ENCODE results near the gene NRP2.

Gene NRP2

GRCh38 chr2:205759732-205760131 lies 77.4 kb downstream of the NRP2 start:
- TF ChIP-seq MAX (IDR thresholded peaks at IDR 0.05) (no peak), TAF1 (IDR thresholded peaks at IDR 0.05; ENCODE audit: low read depth) (no peak), RAD21 (IDR thresholded peaks at IDR 0.05; ENCODE audit: low read depth) (no peak), EP300 (IDR thresholded peaks at IDR 0.05; ENCODE audit: borderline replicate concordance) (no peak), USF1 (IDR thresholded peaks at IDR 0.05) (no peak), CEBPB (IDR thresholded peaks at IDR 0.05) (no peak), ZBTB7A (IDR thresholded peaks at IDR 0.05; ENCODE audit: low read depth) (no peak), FOXM1 (IDR thresholded peaks at IDR 0.05; ENCODE audit: borderline replicate concordance, low read depth) (no peak), YY1 (IDR thresholded peaks at IDR 0.05; ENCODE audit: low read depth) (no peak), CREB1 (IDR thresholded peaks at IDR 0.05; ENCODE audit: low read depth) (no peak), TEAD4 (IDR thresholded peaks at IDR 0.05) (no peak), EGR1 (IDR thresholded peaks at IDR 0.05) (no peak), REST (IDR thresholded peaks at IDR 0.05; ENCODE audit: low read depth) (no peak), TCF12 (IDR thresholded peaks at IDR 0.05; ENCODE audit: low read depth) (no peak), NFIC (IDR thresholded peaks at IDR 0.05) (no peak)

DNA sequence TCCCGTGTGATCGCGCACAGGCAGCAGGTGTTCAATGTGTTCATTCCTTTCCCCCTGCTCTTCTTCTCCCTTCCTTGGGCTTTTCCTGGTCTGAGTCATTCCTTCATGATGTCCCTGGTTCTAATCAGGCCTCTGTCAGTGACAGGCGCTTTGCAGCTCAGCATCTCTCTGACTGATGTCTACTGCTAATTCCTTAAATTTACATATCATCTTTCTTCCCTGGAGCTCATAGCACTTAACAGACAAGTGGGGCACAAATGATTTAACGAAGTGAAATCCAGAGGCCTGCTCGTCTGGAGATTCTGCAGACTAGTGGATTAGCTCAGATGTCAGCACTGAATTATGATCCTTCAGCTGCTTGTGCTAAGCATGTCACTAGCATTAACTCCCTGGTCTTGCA lies 77.9 kb downstream of the NRP2 start:
- TF ChIP-seq CREB1 (IDR thresholded peaks at IDR 0.05; ENCODE audit: low read depth) = no peak

GRCh38 chr2:205761421-205761820 lies 79.1 kb downstream of the NRP2 start:
- TF ChIP-seq TEAD4 (IDR thresholded peaks at IDR 0.05) (no peak), EGR1 (IDR thresholded peaks at IDR 0.05) (no peak), USF1 (IDR thresholded peaks at IDR 0.05) (no peak), ZBTB7A (IDR thresholded peaks at IDR 0.05; ENCODE audit: low read depth) (no peak), YY1 (IDR thresholded peaks at IDR 0.05; ENCODE audit: low read depth) (no peak), TAF1 (IDR thresholded peaks at IDR 0.05; ENCODE audit: low read depth) (no peak), CEBPB (IDR thresholded peaks at IDR 0.05) (no peak), CREB1 (IDR thresholded peaks at IDR 0.05; ENCODE audit: low read depth) (no peak), FOXM1 (IDR thresholded peaks at IDR 0.05; ENCODE audit: borderline replicate concordance, low read depth) (no peak), TCF12 (IDR thresholded peaks at IDR 0.05; ENCODE audit: low read depth) (no peak), NFIC (IDR thresholded peaks at IDR 0.05) (no peak), REST (IDR thresholded peaks at IDR 0.05; ENCODE audit: low read depth) (no peak), RAD21 (IDR thresholded peaks at IDR 0.05; ENCODE audit: low read depth) (no peak)

DNA sequence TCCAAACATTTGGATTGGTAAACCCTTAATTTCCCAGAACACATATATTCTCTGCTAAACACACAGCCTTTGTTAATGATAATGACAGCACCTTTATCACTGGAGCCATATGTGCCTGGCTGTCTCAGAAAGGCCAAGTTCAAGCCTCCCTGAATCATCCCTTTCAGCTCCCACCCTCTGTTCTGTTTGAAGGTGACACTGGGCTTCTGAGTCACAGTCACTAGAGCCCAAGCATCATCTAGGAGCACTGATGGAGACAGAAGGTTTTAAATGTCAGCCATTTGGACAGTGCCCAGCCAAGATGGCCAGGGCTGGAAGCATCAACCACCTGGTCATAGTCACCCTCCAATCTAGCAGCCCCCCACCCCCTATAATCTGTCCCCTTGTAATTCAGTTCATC lies 80.6 kb downstream of the NRP2 start:
- TF ChIP-seq RAD21 (IDR thresholded peaks at IDR 0.05; ENCODE audit: low read depth) (no peak), EGR1 (IDR thresholded peaks at IDR 0.05) (no peak), CEBPB (IDR thresholded peaks at IDR 0.05) (no peak), USF1 (IDR thresholded peaks at IDR 0.05) (no peak), NFIC (IDR thresholded peaks at IDR 0.05) (no peak), ZBTB7A (IDR thresholded peaks at IDR 0.05; ENCODE audit: low read depth) (no peak), YY1 (IDR thresholded peaks at IDR 0.05; ENCODE audit: low read depth) (no peak), MAX (IDR thresholded peaks at IDR 0.05) (no peak), EP300 (IDR thresholded peaks at IDR 0.05; ENCODE audit: borderline replicate concordance) (no peak), TAF1 (IDR thresholded peaks at IDR 0.05; ENCODE audit: low read depth) (no peak), TCF12 (IDR thresholded peaks at IDR 0.05; ENCODE audit: low read depth) (no peak), REST (IDR thresholded peaks at IDR 0.05; ENCODE audit: low read depth) (no peak), FOXM1 (IDR thresholded peaks at IDR 0.05; ENCODE audit: borderline replicate concordance, low read depth) (no peak), TEAD4 (IDR thresholded peaks at IDR 0.05) (no peak), CREB1 (IDR thresholded peaks at IDR 0.05; ENCODE audit: low read depth) (no peak)
